Mesothelial cell of epicardium (in vitro differentiated cells): ENCODE data around the gene AMZ1. TPM values are rescaled to one million over a fixed set of nuclear protein-coding genes. Genes with fewer than 3 reads are reported as not detected.
"Not testable (repeated sequence)": the region's sequence is repeated elsewhere in the genome, so short reads cannot be mapped to it uniquely, and the experiment has no call there.

Experiments
- DNase-seq, 2 experiments: peaks; one replicate each; pipeline ENCODE4 v3.0.0; 2021; ENCODE audit warnings: low spot score in 2 of 2; ENCODE audit not compliant: unreplicated experiment in 2 of 2
- H3K27ac Mint-ChIP-seq: 2 replicates; pipeline ENCODE4 v1.8.0; 2021; ENCODE audit warnings: mixed read lengths
- H3K27me3 Mint-ChIP-seq: 2 replicates; pipeline ENCODE4 v1.8.0; 2021; ENCODE audit warnings: low read depth, mixed read lengths
- H3K36me3 Mint-ChIP-seq: 2 replicates; pipeline ENCODE4 v1.8.0; 2021; ENCODE audit warnings: mixed read lengths
- H3K4me1 Mint-ChIP-seq: 2 replicates; pipeline ENCODE4 v1.8.0; 2021; ENCODE audit warnings: mixed read lengths
- H3K4me3 Mint-ChIP-seq: 2 replicates; pipeline ENCODE4 v1.8.0; 2021; ENCODE audit warnings: mild to moderate bottlenecking, moderate library complexity, mixed read lengths
- H3K9me3 Mint-ChIP-seq: 2 replicates; pipeline ENCODE4 v1.8.0; 2021; ENCODE audit warnings: mixed read lengths
- total RNA-seq: library from RNA; stranded (reverse); gene quantifications from 3 replicates; pipeline ENCODE4 v1.2.1, GENCODE V29; 2021
- TF ChIP-seq, protein P1 (sequence below): fragments of 200-600 bp; sonication (generic); IDR thresholded peaks from one replicate; pipeline ENCODE4 v1.5.0; 2021; ENCODE audit warnings: antibody characterized with exemption; ENCODE audit not compliant: unreplicated experiment

Gene AMZ1
- total RNA-seq, 1 donor from 2014 or later, result 0.13 TPM

- no peak for DNase-seq
- H3K27me3 Mint-ChIP-seq, result no peaks in the 10 kb centered on the region
- H3K9me3 Mint-ChIP-seq, result no peaks in the 10 kb centered on the region
- TF ChIP-seq, protein P1, sequence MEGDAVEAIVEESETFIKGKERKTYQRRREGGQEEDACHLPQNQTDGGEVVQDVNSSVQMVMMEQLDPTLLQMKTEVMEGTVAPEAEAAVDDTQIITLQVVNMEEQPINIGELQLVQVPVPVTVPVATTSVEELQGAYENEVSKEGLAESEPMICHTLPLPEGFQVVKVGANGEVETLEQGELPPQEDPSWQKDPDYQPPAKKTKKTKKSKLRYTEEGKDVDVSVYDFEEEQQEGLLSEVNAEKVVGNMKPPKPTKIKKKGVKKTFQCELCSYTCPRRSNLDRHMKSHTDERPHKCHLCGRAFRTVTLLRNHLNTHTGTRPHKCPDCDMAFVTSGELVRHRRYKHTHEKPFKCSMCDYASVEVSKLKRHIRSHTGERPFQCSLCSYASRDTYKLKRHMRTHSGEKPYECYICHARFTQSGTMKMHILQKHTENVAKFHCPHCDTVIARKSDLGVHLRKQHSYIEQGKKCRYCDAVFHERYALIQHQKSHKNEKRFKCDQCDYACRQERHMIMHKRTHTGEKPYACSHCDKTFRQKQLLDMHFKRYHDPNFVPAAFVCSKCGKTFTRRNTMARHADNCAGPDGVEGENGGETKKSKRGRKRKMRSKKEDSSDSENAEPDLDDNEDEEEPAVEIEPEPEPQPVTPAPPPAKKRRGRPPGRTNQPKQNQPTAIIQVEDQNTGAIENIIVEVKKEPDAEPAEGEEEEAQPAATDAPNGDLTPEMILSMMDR, result no peak
- no peak overlapping the region for H3K27ac Mint-ChIP-seq
- no peak overlapping the region for H3K4me3 Mint-ChIP-seq
- peaks cover 21% of the 10 kb centered on the region for H3K4me1 Mint-ChIP-seq
- peaks cover 18% of the 10 kb centered on the region for H3K36me3 Mint-ChIP-seq
These were observed 37.4 kb downstream of the AMZ1 start for GRCh38 chr7:2725178-2726105.

DNA sequence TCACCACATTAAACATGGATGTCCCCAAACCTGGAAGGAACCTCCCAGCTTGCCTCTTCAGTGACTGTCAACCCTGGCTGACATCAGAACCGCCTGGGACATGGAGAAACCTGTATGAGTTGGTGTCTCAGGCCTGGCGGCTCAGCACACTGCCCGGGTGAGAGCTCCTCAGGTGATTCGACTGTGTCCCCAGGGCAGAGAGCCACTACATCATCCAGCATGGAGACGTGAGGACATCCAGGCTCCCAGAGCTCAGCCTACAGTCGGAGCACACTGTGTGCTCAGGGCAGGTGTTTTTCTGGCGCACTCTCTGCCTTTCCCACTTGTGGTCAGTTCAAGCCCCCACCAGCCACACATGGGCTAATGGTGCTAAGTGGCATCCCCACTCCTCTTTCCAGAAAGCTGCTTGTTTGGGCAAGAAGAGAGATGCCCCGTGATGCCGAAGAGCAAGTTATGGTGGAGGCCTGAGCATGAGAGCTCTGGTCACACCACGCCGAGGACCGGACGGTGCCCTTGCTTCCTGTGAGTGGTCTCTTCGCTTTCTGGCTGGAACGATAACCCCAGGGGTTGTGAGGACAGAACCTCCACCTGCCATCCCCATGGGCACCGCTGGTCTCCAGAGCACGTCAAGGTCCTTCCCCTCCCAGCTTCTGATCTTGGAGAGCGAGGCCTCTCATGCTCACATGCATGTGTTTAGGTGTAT, 38.5 kb downstream of the AMZ1 start:
- H3K9me3 Mint-ChIP-seq, result no peaks in the 10 kb centered on the region
- no peak for DNase-seq
- H3K36me3 Mint-ChIP-seq, result peaks cover 21% of the 10 kb centered on the region
- H3K4me1 Mint-ChIP-seq, result peaks cover 31% of the 10 kb centered on the region
- no peak overlapping the region for H3K4me3 Mint-ChIP-seq
- no peaks in the 10 kb centered on the region for H3K27me3 Mint-ChIP-seq
- TF ChIP-seq, protein P1, result no peak
- no peak overlapping the region for H3K27ac Mint-ChIP-seq

GRCh38 chr7:2727206-2727605, 39.2 kb downstream of the AMZ1 start:
- not testable (repeated sequence) for H3K27ac Mint-ChIP-seq, H3K4me3 Mint-ChIP-seq, H3K27me3 Mint-ChIP-seq, DNase-seq, H3K9me3 Mint-ChIP-seq
- peaks cover 38% of the 10 kb centered on the region for H3K4me1 Mint-ChIP-seq
- peaks cover 28% of the 10 kb centered on the region for H3K36me3 Mint-ChIP-seq

GRCh38 chr7:2728316-2729030, 40.5 kb downstream of the AMZ1 start:
- TF ChIP-seq, protein P1, result no peak
- Mint-ChIP-seq H3K4me3 (no peak overlapping the region), H3K36me3 (peaks cover 39% of the 10 kb centered on the region), H3K27me3 (no peaks in the 10 kb centered on the region), H3K9me3 (peaks cover 7% of the 10 kb centered on the region), H3K27ac (peak overlapping the region; percentile 59), H3K4me1 (peaks cover 43% of the 10 kb centered on the region)
- peak in 1 of 2 experiments; percentile 7 for DNase-seq

GRCh38 chr7:2729031-2729892, 41.3 kb downstream of the AMZ1 start:
- Mint-ChIP-seq H3K4me1 (peaks cover 43% of the 10 kb centered on the region), H3K9me3 (peaks cover 7% of the 10 kb centered on the region), H3K27ac (peak overlapping the region; percentile 91), H3K27me3 (no peaks in the 10 kb centered on the region), H3K4me3 (no peak overlapping the region), H3K36me3 (peaks cover 44% of the 10 kb centered on the region)
- TF ChIP-seq, protein P1, result no peak
- peak in 1 of 2 experiments; percentile 13 for DNase-seq
